GM12874 (cell line): ENCODE results near the gene SIL1.

Experiments used
- TF ChIP-seq, protein P1 (sequence below): IDR thresholded peaks from 2 replicates; pipeline ENCODE4 v1.5.1; 2011; ENCODE audit warnings: low read depth, mild to moderate bottlenecking, control low read depth, low read length, moderate library complexity; ENCODE audit not compliant: insufficient read depth

The SIL1 gene

DNA sequence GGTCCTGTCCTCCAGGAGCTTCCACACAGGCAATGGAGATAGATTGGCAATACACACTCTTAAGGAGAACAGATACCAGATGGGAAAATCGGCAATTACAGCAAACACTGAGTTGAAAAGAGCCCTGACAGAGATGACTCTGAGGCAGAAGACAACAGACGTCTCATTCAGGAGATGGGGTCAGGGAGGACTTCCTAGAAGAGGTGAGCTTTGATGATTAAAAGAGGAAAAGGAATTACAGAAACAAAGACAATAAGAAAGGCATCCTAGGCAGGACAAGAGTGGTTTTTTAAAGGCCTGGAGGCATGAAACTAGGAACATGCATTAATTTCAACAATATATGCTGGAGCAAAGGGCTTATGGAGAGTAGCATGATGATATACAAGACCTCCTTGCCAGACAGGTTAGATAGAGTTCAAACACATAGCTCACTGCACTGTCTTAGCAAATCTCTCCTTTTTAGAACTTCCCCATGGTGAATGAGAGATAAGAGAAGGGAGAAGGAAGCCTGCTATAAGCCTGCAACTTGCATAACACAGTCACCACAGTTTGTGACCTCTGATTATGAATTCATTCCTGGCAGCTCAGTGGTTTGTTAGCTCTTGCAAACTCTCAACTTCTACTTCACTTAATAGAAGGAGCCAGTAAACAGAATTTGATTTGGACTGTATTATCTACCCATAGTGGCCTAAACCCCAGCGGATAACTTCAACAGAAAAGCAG is 48.5 kb downstream of the SIL1 start:
- TF ChIP-seq, protein P1, sequence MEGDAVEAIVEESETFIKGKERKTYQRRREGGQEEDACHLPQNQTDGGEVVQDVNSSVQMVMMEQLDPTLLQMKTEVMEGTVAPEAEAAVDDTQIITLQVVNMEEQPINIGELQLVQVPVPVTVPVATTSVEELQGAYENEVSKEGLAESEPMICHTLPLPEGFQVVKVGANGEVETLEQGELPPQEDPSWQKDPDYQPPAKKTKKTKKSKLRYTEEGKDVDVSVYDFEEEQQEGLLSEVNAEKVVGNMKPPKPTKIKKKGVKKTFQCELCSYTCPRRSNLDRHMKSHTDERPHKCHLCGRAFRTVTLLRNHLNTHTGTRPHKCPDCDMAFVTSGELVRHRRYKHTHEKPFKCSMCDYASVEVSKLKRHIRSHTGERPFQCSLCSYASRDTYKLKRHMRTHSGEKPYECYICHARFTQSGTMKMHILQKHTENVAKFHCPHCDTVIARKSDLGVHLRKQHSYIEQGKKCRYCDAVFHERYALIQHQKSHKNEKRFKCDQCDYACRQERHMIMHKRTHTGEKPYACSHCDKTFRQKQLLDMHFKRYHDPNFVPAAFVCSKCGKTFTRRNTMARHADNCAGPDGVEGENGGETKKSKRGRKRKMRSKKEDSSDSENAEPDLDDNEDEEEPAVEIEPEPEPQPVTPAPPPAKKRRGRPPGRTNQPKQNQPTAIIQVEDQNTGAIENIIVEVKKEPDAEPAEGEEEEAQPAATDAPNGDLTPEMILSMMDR, result no peak

DNA sequence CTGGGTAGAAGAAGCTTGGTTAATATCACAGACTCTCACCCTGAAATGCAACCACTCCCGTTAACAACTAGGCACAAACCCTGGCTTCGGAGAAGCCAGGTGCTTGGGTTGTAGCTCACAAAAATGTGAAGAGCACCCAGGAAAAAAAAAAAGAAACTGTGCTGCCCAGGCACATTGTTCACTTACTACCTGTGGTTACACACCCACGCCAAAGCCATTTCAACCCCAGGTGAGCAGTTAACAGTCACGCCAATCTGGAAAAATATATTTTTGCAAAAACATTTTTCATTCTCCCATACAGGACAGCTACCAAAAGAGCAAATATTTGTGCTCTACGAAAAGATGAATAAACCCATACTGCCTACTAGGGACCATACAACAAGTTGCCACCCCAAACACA is 49.2 kb downstream of the SIL1 start:
- TF ChIP-seq, protein P1, result no peak

DNA sequence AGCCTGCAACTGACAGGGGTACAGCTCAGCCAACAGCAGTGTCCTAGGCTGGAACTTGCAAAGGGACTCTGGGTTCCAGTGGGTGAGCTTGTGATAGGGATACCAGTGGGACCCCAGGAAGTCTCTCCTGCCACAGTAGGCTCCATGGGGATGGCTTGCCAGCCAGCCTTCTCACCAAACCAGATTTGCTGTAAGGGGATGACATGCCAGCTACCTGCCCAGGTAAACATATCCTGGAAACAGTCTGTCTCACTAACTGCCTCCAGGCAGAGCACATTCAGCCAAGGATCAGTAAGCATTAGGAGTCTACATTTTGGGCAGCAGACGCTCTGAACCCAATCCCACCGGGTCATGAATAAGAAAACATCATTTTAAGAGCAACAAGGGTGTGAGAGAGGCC is 49.9 kb downstream of the SIL1 start:
- TF ChIP-seq, protein P1, result no peak

DNA sequence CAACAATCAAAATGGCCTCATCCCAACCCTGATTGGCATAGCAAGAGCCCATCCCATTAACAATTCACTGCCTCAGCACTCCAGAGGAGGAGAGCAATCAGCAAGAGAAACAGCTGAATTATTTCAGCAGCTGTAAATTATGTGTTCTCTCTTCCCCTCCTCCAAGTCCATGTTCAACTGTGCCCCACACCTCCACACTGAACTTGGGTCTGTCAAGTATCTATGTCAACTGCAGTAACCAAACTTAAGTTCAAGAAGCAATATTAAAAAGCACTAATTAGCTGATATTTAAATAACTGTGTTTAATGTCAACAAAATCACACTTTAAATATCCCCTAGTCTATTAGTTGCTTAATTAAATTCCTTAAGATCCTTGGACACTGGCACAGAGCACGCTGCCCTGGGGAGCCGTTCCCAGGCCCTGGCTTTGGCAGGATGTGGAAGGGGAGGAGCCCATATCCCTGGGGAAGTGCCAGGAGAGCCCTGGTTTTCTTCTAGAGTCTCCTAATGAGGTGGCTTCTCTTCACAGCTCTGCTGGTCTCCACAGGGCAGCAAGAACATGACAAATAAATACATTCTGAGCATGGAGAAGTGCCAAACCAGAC is 50.6 kb downstream of the SIL1 start:
- TF ChIP-seq, protein P1, result no peak

DNA sequence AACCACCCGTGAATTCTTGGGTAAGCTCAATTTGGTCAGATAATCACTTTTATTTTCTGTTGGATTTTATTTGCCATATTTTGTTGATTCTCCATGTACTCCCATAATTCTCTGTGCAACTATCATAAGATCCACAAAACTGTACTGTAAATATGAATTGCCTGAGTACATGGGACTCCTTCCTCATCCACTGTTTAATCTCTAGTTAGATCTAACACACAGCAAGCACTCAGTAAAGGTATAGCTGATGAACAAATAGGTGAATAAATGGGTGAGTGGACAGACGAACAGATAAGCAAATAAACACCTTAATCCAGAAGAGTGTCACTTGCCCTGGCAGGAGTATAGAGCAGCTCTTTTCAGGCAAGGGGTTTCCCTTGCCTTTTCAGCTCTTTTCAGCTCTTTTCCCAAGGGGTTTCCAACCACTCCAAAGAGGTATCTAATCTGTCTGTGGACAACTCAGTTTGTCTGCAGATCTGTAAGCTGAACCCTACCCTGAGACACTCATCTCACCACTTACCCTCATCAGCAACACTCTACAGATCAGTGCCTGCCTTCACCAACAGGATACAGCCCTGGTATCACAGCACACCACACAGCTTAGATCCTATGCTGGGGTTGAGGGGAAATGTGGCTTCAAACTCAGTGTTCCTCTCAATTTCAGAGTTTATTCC is 51.2 kb downstream of the SIL1 start:
- TF ChIP-seq, protein P1, result no peak

DNA sequence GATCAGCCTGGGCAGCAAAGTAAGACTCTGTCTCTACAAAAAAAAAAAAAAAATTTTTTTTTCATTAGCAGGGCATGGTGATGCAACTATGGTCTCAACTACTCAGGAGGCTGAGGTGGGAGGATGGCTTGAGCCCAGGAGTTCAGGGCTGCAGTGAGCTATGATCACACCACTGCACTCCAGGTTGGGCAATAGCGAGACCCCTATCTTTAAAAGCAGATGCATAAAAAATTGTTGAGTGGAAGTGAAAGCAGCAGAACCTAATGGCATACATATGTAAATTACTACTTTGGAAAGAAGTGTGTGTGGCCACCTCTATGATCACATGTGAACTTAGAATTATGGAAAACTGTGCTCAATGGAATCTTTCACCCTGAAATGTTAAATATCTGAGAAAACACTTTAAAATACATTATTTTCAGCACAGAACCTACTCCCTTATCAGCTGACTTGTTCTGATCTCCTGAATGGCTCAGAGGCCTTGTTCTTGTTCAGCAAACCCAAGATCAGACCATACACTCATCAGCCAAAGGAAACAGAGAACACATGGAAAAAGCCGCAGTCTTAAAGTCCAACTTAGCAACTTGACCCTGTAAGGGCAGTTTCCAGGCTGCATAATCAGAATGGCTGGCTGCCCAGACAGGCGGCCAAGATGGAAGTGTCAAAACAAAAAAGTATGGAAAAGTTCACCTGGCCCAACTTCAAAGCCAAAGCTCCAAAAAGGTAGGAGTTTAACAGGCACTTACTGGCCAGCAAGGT is 56.5 kb downstream of the SIL1 start:
- TF ChIP-seq, protein P1, result no peak

DNA sequence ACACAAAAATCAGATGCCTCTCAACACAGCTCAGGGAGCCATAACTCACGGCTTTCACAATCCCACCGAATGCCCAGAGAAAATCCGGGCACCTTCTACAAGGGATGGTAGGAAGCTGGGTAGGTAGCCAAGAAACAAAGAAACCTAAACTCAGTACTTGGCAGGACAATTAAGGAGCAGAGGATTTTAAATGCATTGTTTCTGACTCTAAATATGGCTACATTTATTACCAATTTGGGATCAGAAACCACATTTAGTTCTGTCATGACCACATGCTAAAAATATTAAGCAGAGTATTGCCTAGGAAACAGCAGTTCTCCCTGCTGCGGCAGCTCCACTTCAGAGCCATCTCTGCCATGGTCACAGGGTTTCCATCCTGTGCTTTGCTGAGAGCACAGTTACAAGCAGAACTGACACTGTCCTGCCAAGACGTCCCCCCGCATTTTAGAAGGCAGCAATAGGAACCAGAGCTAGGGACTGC is 57.5 kb downstream of the SIL1 start:
- TF ChIP-seq, protein P1, result no peak
